NCI-H69 (cell line): ENCODE results near the gene CERK.
A peak's percentile ranks its signal among the peaks of the same experiment; 100 is the strongest.

ENCODE experiments used
- DNase-seq: peaks from one replicate; lab custom pipeline; 2025; lab: John Stamatoyannopoulos, UW

CERK gene

DNA sequence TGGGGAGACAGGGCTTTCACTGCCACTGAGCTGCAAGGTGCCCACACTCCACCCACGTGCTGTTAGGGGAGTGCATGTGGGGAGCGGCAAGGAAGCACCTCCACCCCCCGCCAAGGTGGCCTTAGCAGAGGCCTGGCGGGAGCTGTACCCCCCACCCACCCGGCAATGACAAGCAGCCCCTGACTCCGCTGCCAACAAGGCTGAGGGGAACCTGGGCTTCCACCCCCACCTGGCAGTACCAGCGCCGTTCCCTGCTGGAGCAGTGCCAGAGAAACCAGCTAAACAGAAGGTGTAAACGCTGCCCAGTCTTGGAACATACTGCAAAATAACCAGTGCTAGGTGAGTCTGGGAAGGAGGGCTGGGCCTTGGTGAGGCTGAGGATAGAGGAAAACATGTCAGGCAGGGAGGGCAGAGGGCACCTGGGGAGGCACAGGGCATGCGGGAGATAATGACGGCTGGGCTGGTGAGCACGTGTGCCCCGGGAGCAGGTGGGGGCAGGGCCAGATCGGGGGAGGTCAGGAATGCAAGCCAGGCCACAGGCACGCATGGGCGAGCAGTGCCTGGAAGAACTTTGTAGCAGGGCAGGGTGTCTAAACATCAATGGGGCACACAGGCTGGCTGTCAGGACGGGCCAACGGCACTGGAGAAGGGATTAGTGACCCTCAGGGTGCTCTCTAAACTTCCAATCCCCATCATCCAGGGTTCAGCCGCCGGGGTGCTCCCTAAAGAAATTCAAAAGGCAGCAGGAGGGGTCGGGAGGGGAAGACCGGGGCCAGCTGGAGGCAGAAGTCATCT, 6.6 kb downstream of the CERK start:
- DNase-seq = peak; percentile 85

DNA sequence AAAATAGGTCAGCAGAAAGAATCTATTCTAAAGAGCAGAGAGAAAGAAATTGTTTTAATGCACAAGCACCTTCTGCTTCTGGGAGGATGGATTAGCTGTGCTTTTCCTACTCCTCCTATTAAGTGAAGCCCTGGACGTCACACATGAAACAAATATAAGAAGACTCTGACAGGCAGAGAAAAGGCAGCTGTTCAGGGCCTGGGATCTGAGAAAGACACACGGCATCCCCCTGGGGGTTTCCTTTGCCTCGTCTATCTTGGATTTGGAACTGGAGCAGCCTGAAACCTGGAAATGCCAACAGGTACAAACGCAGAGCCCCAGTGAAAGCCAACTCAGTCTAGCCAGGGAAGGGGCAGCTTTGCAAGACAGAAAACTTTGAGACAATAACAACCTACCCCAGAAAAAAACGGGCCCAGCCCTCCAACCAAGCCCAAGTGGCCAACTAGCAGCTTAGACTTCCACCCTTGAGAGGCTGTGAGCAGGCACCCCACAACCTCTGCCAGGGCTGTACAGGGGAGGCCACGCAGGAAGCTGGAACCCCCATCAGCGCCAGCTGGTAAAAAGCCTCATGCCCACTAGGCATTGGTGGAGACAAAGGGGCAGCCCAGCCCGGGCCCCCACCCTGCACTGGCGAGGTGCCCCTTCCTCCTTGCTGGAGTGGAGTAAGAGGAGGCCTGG, 7.3 kb downstream of the CERK start:
- DNase-seq = peak; percentile 50

DNA sequence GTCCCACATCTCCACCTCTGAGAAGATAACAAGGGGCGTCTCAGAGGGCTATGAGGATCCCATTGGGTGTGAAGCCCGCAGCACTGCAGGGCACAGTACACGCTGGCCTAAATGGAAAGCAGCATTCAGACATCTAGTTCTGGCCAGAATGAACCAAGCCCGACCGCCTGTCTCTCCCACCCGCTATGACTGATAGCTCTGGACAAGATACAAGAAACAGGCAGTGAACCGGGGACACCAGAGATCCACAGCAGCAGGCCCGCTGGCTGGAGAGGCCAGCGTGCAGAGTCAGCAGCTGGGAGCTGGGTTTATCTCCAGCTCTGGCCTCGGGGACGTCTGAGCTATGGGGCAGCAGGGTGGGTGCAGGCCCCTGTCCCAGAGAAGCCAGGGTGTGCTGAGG, 9.6 kb downstream of the CERK start:
- DNase-seq = no peak

DNA sequence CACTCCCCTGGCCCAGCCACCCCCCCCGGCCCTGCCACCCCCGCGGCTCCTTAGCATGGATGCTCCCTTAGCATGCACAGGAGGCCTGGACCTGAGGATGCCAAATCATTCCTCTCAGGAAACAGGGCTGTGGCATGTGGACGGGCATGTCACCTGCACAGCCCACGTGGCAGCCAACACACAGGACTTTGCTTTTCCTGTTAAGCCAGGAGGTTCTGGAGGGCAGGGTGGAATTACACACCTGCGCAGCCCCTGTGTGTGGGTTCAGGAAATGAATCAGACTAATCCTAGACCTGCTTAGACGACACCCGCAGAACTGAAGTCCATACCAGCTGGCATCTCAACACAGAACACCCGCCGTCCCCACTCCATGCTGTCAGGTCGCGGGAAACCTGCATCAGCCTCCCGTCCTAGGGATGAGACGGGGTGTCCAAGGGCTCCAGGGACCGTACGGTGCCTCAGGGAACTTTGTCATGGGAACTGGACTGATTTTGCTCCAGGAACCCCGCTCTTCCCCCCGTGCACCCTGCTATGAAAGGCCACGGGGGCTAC, 10.2 kb downstream of the CERK start:
- DNase-seq = no peak

DNA sequence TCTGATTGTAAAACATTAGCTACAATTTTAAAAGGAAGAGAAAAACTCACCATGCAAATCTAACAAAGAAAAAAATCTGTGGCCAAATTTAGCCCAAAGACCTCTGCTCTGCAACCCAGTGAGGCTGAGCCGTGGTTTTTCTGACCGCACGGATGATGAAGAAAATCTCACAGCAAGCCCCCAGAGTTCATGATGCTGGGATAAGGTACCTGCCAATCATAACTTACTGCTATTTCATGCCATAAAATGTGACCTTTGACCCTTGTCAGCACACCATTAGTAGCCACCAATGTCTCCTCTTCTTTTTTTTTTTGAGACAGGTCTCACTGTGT, 11.1 kb downstream of the CERK start:
- DNase-seq = no peak

DNA sequence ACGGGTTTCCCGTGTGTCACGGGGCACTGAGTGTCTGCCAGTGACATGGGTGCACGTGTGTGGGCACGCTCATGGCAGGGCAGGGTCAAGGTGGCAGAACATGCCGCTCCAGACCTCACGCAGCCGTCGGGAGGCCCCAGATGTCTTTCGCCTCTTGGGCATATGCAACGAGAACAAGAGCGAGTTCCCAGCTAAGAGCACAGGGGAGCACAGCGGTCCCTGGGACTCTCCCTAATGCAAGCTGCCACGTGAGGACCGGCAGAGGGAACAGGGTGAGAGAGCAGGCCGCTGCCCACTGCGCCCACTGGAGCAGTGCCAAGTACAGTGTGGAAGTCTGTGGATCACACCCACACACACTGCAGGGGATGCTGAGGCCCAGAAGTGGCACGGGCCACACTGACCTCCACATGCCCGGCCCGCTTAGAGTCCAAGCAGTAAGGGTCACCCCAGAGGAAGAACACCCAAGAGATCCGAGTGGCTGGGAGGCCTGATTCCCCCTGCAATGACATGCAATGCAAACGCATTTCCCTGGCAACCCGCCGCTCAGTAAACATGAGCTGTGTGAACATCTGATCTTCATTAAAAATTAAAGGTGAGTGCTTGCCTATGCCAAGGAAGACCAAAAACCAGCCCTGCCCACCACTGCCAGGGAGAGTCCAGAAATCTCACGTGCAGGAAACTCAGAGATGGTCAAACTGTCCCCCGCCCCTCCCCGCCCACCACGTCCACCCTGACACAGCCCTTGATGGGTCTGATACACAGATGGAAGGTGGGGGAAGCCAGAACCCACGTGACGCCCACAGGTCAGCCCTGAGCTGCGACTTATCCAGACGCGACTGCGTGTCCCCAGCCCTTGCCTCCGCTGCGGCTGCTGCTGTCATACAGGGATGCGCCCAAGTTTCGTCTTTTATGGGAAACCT, 11.7 kb downstream of the CERK start:
- peak; percentile 93 for DNase-seq

DNA sequence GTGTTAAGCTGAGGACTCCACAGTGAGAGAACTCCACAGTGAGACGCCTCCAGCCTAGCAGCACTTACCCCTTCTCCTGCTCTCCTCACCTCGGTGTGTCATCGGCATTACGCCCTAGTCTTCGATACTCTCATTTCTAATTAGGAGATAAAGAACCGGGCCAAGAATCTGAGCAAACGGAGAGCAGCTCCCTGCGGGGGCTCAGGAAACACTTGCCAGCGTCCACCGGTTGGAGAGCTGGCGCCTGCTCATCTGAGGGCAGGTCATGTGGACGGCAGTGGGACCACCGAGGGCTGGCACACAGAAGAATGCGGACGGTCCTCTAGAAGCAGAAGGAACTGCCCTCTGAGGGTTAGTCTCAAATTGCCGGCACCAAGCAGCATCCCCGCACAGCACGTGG, 13.0 kb downstream of the CERK start:
- no peak for DNase-seq

DNA sequence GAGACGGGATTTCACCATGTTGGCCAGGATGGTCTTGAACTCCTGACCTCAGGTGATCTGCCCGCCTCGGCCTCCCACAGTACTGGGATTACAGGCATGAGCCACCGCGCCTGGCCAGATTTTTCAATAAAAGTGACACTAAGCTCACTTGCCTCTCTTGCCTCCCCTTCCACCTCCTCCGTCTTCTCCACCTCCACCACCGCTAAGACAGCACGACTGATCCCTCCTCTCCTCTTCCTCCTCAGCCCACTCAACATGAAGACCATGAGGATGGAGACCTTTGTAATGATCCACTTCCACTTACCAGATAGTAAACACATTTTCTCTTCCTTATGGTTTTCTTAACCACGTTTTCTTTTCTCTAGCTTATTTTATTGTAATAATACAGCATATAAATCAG, 14.2 kb downstream of the CERK start:
- no peak for DNase-seq

DNA sequence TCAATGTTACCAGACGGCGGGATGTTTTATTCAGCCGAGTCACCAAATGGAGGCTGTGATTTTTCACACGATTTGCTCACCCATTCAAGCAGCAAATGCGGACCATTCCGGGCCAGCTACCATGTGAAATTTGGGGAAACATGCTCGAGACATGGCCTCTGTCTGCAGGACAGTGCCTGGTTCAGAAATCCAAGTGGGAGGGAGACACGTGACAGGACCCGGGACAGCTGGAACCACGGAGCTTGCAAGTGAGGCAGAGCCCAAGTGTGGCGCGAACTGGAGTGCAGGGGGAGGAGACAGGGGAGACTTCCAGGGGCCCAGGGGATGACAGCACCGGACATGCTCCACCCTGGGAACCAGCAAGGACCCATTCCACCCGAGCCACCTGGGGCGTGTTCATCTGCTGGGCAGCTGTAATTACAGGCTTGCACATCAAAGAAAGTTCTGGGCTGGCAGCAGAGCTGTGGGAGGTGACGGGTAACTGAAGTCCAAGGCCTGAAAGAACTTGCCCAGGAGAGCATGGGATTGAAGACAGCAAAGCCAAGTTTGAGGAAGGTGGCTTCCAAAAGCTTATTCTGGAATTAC, 16.5 kb downstream of the CERK start:
- DNase-seq = peak; percentile 87

DNA sequence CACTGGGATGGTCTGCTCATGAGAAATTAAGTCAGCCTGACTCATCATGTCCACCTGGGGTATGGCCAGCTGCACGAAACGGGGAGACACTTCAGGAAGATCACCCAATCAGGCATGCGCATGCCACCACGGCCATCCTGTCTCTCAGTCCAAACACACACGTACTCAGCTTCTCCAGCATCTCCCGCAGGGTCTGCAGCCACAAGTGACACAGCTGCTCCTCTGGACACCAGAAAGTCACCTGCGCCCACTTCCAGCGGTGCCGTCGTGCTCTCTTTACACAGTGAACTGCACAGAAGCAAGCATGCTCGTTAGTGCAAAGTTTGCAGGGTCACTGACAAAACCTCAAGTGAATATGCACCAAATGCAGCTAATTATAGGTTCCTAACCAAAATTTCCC, 18.1 kb downstream of the CERK start:
- DNase-seq = peak; percentile 94

DNA sequence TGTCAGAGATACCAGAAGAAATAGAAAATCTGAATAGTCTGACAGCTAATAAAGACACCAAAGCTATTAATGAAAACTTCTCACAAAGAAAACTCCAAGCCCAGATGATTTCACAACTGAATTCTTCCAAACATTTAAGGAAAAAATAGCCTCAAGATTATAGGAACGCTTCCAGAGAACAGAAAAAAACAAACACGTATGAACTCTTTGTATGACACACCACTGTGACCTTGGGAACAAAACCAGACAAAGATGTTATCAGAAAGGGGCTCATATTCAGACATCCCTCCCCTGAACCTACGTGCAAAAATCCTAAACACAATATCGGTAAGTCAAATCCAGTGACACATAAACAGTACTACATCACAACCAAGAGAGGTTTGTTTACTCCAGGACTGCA, 23.5 kb downstream of the CERK start:
- DNase-seq = no peak

DNA sequence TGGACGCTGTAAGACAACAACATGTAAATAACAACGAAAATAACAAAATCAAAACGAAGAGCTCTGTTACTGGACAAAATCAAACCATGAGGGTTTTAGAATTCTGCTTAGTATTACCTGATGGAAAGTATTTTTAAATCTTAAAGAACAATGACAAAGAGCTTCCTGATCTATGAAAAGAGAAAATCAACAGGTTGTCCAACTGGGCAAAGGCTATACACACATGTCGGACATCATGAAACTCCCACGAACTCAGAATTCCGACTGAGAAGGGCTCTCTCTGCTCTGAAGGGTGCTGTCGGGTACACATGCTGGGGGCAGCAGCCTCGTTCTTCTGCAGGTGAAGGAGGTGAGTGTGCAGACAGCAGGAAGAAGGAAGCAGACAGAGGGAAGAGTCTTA, 25.8 kb downstream of the CERK start:
- no peak for DNase-seq

DNA sequence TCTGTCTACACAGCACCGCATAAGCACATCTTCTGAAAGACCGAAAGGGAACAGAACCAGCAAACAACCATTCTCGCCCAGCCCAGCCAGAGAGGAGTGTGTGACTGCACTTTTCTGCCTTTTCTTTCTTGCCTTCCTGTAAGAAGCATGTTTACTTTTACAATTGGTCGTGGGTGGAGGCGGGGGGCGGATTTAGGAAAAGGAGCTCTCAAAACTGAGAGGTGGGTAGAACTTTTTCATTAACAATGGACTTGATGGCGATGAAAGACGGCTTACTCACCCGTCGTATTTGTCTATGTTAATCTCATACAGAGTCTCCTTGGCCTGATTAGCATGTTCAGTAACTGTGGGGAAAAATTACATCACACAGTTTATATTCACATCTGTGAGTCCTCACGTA, 27.2 kb downstream of the CERK start:
- no peak for DNase-seq

DNA sequence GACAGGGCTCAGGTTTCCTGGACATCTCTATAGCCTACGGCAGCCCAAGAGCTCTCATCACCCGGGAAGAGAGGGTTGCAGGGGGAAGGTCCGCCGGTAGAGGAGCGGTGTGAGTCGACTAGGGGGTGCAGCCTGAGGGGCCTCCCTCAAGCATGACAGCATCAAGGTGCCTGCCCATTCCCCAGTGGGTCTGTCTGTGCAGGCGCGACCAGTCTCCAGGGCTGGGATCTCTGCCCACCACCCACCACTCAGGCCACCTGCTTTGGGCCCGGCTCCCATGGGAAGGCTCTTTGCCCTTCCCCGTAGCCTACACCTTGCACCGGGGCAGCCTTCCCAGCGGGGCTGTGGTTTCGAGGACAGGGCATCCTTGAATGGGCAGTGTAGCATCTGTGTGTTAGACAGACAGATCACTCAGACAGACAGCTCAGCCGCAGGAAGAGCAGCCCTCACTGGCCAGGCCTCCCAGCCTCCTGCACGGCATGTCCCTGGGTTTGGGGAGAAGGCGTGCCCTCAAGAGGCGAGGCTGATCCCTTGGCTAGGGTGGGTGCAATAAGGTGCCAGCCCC, 29.2 kb downstream of the CERK start:
- no peak for DNase-seq

DNA sequence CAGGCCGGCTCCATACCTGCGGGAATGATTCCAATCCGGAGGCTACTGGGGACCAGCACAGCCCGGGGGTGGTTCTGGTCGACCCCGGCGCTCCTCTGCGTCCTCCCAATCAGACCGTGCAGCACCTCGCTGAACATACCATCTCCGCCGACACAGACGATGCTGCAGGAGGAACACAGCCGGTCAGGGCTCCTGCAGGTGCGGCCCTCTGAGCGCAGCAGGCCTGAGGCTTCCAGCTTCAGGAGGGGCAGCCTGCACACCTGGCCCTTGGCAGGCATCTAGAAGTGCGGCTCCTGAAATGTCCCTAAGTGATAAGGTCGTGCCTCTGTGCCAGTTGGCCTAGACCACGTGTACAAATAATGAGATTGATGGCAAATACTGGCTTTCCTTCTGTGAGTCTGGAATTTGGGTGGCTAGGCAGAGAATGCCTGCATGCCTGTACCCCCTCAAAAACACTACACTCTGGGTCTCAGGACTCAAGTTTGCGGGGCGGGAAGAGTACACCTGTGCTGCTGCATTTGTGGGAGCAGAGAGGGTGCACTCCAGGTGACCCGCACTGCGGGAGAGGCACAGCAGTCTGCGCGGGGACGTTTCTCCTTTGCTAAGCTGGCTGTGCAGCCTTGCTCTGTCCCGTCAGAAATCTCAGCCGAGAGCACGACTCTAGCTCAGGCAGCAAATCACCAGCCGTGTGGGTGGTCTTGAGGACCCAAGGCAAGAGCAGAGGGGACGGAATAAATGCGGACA, 30.1 kb downstream of the CERK start:
- DNase-seq = no peak

DNA sequence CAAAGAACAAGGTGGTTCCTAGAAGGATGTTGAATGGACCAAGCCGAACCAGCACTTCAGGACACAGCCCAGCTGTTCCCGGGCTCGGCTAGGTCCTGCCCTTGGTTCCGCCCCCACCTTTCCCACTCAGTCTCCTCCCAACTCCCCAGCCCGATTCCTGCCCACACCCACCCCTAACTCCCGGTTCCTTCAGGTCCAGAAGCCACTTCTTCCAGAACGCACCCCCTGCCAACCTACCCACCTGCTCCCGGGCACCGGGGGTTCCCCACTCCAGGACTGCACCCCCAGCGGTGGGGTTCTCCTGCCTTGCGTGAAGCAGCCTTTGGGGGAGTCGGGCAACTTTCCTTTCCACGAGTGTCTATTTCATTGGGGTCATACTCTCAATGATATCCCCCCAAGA, 30.7 kb downstream of the CERK start:
- no peak for DNase-seq

DNA sequence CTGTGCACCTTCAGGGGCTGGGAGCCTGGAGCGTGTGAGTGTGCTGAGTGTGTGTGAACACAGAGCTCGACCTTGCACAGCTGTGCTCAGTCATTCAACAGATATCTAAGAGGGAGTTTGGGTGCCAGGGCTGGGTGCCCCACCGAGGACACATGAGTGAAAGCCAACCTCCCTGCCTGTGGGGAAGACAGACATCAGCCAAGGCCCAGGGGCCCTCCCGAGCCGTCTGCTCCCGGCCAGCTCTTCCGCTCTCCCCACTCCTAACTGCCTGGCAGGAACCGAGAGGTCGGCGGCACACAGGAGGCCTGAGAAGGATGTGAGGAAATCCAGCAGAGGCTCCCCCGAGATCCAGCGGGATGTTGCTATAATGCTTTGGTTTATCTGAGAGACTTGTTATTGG, 32.0 kb downstream of the CERK start:
- DNase-seq = no peak

DNA sequence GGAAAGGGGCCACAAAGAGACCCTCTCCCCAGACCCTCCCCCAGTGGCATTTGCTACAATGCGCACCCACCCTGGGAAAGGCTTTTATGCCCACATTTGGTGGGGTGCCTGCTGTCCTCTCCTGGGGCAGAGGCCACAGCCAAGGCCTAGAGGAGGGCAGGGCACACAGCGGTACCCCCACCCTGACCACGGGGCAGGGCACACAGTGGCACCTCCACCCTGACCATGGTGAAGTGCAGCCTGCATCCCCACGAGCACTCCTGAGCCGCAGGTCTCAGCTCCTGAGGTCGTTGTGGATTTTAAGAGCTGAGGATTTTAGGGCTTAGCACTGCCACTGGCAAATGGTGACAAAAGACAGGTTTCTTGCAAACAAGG, 34.1 kb downstream of the CERK start:
- DNase-seq = no peak

DNA sequence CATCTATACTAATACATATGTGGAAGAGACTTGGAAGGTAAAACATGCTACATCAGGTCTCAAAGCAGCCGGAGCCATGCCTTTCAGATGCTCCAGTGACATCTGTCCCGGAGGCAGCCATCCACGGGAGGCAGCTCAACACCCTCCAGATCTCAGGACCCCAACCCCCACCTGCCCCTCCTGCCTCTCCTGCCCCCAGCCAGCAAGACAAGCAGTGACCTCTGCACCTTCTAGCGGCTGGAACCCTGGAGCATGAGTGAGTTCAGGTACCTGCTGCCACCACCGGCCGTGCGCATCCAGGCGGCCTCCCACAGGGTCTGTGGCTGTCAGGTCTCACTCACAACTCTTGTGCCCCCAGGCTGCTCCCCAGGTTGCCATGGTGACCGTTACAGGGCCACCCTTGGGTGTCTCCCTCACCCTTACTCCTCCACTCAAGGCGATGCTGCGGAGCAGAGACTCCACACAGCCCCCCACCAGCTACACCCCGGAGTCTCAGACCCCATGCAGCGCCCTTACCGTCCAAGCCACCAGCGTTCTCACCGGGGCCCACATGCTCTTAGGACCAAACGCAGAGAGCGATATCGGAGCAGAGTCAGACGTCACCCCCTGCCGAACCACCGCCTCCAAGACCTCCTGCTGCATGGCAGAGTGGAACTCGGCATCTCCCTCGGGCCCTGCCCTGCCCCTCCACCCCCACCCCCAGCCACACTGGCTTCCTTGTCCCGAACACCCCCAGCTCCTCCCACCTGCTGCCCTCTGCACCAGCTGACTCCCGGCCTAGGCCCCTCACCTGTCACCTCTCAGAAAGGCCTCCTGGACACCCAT, 34.7 kb downstream of the CERK start:
- DNase-seq = no peak

DNA sequence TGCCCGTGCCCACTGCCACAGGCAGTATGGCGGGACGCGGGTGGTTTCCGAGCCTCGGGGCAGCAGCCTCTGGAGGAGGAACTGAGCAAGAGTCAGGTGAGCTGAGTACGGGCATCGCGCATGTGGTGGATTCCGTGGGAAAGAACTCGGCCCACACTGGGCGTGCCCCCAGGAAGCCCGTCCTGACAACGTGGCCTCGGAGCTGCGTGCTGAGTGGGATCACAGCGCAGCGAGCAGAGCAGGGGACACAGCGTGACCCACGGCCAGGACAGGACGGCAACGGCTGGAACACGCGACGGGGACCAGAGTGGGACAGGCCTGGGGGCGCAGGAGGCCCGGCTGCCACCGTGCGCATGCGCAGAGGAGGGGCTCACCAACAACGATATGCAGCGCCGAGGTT, 36.8 kb downstream of the CERK start:
- no peak for DNase-seq
